HG02610 (cell line): ENCODE measurements around the gene CGN.

Source experiments
- ATAC-seq: cut with Tn5 transposase; IDR thresholded peaks from one replicate; pipeline ENCODE4 v1.9.1; 2021; ENCODE audit warnings: mild to moderate bottlenecking, moderate library complexity; ENCODE audit not compliant: unreplicated experiment

Gene CGN

GRCh38 chr1:151546011-151546925, 35.1 kb downstream of the CGN start:
- ATAC-seq: no peak

GRCh38 chr1:151547119-151547899, 36.1 kb downstream of the CGN start:
- no peak for ATAC-seq

GRCh38 chr1:151547900-151548230, 36.7 kb downstream of the CGN start:
- ATAC-seq: no peak

- ATAC-seq: no peak
Measured at GRCh38 chr1:151549199-151549598, 38.0 kb downstream of the CGN start.

GRCh38 chr1:151553659-151554058, 42.5 kb downstream of the CGN start:
- no peak for ATAC-seq

- ATAC-seq: no peak
Measured at GRCh38 chr1:151556052-151556451, 44.9 kb downstream of the CGN start.

- no peak for ATAC-seq
Measured at GRCh38 chr1:151562661-151563060, 51.5 kb downstream of the CGN start.

- no peak for ATAC-seq
Measured at GRCh38 chr1:151563376-151563775, 52.2 kb downstream of the CGN start.

- no peak for ATAC-seq
Measured at GRCh38 chr1:151565502-151566189, 54.5 kb downstream of the CGN start.

- ATAC-seq: no peak
Measured at GRCh38 chr1:151568626-151569088, 57.5 kb downstream of the CGN start.

GRCh38 chr1:151570819-151571218, 59.6 kb downstream of the CGN start:
- ATAC-seq: no peak

GRCh38 chr1:151574575-151575529, 63.7 kb downstream of the CGN start:
- no peak for ATAC-seq

- ATAC-seq: no peak
Measured at GRCh38 chr1:151577173-151577572, 66.0 kb downstream of the CGN start.

GRCh38 chr1:151578941-151579340, 67.8 kb downstream of the CGN start:
- no peak for ATAC-seq

- no peak for ATAC-seq
Measured at GRCh38 chr1:151579436-151580225, 68.4 kb downstream of the CGN start.

- ATAC-seq: no peak
Measured at GRCh38 chr1:151581451-151581850, 70.3 kb downstream of the CGN start.

GRCh38 chr1:151581921-151582320, 70.7 kb downstream of the CGN start:
- no peak for ATAC-seq

GRCh38 chr1:151583796-151584195, 72.6 kb downstream of the CGN start:
- ATAC-seq: no peak

- ATAC-seq: no peak
Measured at GRCh38 chr1:151584278-151584677, 73.1 kb downstream of the CGN start.
